Right atrium auricular region (tissue), 2 donors: ENCODE results near the gene EFNA5. TPM values are rescaled to one million over a fixed set of nuclear protein-coding genes. Genes with fewer than 3 reads are reported as not detected.

Source experiments
- DNase-seq: peaks from one replicate; pipeline ENCODE4 v3.0.0-alpha.2; 2019; ENCODE audit warnings: low spot score
- H3K27ac ChIP-seq, 2 donors: fragments of 200-600 bp; sonication (generic); 1 replicate in 1 of 2; 2 replicates in 1 of 2; pipeline ENCODE4 v1.5.1; 2016 to 2019
- H3K27me3 ChIP-seq, 2 donors: fragments of 200-600 bp; sonication (generic); one replicate each; pipeline versions ENCODE4 v1.5.1 to v1.6.0; 2017 to 2019
- H3K36me3 ChIP-seq: fragments of 200-600 bp; sonication (generic); one replicate; pipeline ENCODE4 v1.5.1; 2016
- H3K4me1 ChIP-seq, 2 donors: fragments of 200-600 bp; sonication (generic); one replicate each; pipeline versions ENCODE4 v1.5.1 to v1.6.0; 2017 to 2019
- H3K4me3 ChIP-seq, 2 donors: fragments of 200-600 bp; sonication (generic); 1 replicate in 1 of 2; 2 replicates in 1 of 2; pipeline ENCODE4 v1.5.1; 2017 to 2019; ENCODE audit warnings: mild to moderate bottlenecking in 1 of 2, moderate library complexity in 1 of 2
- H3K9me3 ChIP-seq, 2 donors: fragments of 200-600 bp; sonication (generic); one replicate each; pipeline ENCODE4 v1.5.1; 2019
- total RNA-seq, 2 donors: library from RNA; depleted of rRNA; stranded (reverse); fragments of >200 nt; gene quantifications; one replicate each; pipeline ENCODE4 v1.1.0, GENCODE V29; 2016
- TF ChIP-seq, protein P1 (sequence below), 2 donors: fragments of 200-600 bp; sonication (generic); IDR thresholded peaks; one replicate each; pipeline ENCODE4 v1.5.1; 2019; ENCODE audit warnings: antibody characterized with exemption in 2 of 2

The EFNA5 gene
- total RNA-seq, 2 donors from 2014 or later: 17.0 to 19.2 TPM

DNA sequence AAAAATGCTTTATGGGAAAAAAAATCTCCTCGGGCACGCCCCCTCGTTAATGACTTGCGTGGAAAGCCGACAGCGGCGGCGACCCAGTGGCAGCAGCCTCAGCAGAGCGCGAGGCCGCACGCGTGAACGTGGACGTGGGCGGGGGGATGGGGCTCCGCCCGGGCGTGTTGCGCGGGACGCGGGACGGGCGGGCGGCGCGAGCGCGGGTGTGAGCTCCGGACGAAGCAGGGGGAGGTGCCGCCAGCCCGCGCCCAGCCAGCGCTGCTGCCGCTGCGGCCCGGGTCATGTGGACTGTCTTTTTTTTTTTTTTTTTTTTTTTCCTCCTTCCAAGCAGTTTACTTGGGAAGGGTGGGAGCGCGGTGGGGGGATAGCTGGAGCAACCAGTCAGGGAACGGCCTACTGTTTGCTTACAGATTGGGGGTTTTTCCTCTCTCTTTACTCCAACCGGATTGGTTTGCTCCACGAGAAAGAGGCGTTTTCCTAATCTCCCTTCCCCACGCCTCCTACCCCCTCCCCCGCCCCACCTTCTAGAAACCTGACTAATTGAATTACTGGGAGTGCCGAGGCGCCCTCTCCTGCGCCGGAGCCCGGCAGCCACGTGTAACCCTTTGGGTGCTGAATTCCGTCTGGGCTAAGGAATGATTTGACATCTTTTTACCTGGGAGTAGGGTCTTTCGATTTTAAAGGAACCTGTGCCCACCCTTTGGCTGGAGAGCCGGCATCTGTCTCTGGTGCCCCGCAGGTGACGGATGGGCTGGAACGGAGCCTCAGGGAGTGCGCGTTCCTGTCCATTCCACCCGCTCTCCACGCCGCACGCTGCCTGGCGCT, 1.7 kb upstream of the EFNA5 start:
- no peaks in the 10 kb centered on the region for H3K27me3 ChIP-seq

DNA sequence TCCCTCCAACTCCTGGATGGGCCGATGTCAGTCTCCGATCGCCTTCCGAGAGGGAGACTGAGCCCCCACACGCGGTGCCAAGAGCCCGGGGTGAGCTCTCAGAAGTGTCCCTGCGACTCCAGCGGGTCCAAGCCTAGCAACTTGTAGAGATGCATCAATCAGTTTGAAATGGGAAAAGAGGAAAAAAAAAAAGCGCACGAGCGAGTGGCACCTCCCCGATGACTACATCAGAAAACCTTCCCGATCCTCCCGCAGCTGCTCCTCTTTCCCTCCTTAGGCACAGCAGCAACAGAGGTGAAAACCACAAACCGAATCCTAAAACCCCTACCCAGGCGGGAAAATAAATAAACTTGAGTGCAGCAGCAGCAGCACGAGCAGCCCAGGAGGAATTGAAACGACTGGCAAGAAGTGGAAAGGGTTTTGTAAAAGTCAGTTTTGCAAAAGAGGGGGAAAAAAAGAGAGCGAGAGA, 1.0 kb upstream of the EFNA5 start:
- Histone ChIP-seq H3K9me3 (no peaks in the 10 kb centered on the region), H3K4me1 (peaks cover 0 to 14% of the 10 kb centered on the region in 2 donors), H3K36me3 (no peaks in the 10 kb centered on the region), H3K27me3 (no peaks in the 10 kb centered on the region), H3K4me3 (peak overlapping the region; percentile 57 to 65), H3K27ac (peak overlapping the region; percentile 89 to 92)
- TF ChIP-seq, protein P1, sequence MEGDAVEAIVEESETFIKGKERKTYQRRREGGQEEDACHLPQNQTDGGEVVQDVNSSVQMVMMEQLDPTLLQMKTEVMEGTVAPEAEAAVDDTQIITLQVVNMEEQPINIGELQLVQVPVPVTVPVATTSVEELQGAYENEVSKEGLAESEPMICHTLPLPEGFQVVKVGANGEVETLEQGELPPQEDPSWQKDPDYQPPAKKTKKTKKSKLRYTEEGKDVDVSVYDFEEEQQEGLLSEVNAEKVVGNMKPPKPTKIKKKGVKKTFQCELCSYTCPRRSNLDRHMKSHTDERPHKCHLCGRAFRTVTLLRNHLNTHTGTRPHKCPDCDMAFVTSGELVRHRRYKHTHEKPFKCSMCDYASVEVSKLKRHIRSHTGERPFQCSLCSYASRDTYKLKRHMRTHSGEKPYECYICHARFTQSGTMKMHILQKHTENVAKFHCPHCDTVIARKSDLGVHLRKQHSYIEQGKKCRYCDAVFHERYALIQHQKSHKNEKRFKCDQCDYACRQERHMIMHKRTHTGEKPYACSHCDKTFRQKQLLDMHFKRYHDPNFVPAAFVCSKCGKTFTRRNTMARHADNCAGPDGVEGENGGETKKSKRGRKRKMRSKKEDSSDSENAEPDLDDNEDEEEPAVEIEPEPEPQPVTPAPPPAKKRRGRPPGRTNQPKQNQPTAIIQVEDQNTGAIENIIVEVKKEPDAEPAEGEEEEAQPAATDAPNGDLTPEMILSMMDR (IDR thresholded peaks at IDR 0.05): no peak
- DNase-seq: no peak

More for the DNA sequence above, 1.7 kb upstream of the EFNA5 start:
- no peaks in the 10 kb centered on the region for H3K9me3 ChIP-seq
- no peaks in the 10 kb centered on the region for H3K36me3 ChIP-seq
- DNase-seq: peak; percentile 80
- peak overlapping the region; percentile 57 to 65 for H3K4me3 ChIP-seq
- TF ChIP-seq, protein P1 (IDR thresholded peaks at IDR 0.05): no peak
- peaks cover 0 to 14% of the 10 kb centered on the region in 2 donors for H3K4me1 ChIP-seq
- H3K27ac ChIP-seq: peak overlapping the region; percentile 89 to 92

DNA sequence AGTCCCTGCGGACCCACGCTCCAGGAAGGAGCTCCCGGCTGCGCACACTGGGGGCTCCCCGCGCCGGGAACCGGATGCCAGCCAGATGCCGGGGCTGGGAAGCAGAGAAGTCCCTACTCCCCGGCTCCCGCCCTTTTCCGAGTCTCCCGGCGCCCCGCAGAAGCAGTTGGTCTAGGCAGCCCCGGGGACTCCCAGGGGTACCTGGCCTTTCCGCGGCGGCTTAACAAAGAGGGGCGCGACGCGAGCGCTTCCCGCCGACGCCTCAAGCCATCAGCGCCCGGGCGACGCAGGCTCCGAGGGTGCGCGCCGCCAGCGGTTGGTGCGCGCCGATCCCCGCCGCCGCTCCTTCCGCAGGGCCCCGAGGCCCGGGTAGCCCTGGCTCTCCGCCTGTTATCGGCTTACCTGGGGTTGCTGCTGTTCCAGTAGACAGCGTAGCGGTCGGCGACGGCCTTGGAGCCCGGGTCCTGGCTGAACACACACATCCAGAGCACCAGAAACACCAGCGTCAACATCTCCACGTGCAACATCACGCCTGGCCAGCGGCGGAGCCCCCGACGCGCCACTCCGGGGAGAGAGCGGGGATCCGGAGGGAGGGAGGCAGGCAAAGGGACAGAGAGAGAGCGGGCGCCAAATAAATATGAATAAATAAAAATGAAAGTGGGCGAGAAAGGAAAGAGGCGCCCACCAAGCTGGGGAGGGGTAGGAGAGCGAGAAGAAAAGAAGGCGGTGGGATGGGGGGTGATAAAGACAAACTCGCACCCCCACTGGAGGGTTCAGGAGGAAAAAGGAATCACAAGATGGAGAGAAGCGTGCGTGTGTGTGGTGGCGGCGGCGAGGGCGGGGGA, 428 bp downstream of the EFNA5 start:
- Histone ChIP-seq H3K36me3 (no peaks in the 10 kb centered on the region), H3K9me3 (no peaks in the 10 kb centered on the region), H3K4me1 (peaks cover 0 to 14% of the 10 kb centered on the region in 2 donors), H3K27ac (peak overlapping the region; percentile 89 to 92), H3K4me3 (peak overlapping the region; percentile 57 to 65), H3K27me3 (no peaks in the 10 kb centered on the region)
- TF ChIP-seq, protein P1 (IDR thresholded peaks at IDR 0.05): no peak
- no peak for DNase-seq

DNA sequence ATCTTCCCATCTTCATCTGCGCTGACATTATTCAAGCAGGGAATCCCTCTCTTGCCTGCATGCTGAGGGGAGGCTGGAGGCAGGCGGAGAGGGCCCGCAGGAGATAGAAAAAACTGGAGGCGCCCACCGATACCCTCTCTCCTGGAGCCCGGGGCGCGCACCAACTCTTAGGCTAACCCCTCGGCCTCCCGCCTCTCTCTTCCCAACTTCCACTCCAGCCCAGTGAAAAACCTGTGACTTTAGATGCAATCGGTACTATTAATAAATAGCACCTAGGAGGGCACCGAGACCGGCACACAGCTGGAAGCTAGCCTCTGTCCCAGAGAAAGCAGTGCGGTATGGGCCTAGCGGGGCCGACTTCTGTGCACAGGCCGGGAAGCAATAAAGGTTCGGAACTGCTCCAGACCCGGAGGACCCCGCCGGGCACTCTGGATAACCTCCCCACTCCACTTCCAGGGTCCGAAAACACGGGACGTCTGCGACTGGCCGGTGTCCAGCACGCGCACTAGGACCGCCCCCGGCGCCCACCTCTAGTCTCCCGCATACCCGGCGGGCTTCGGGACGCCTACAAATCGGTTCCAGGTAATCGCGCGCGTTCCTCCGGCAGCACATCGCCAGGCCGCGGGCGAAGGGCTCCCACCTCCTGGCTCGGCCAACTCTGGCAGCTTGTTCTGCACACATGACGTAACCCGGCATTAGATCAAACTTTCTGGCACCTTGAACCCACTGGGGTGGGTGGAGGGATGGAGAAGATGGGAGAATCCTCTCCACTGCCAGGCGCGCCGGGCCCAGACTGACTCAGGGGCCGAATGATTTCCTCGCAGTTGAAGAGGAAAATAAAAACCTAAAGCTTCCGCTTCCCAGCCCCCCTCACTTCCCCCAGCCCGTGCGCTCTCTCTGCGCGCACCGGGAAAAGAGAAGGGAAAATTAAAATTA, 1.4 kb downstream of the EFNA5 start:
- DNase-seq: no peak
- TF ChIP-seq, protein P1 (IDR thresholded peaks at IDR 0.05): no peak
- Histone ChIP-seq H3K4me1 (peaks cover 0 to 14% of the 10 kb centered on the region in 2 donors), H3K9me3 (no peaks in the 10 kb centered on the region), H3K27me3 (no peaks in the 10 kb centered on the region), H3K36me3 (no peaks in the 10 kb centered on the region), H3K27ac (peak overlapping the region; percentile 89 to 92), H3K4me3 (peak overlapping the region; percentile 57 to 65)
